GF-D8 (cell line): ENCODE measurements around the gene USP3.
"Not testable (repeated sequence)": the region's sequence is repeated elsewhere in the genome, so short reads cannot be mapped to it uniquely, and the experiment has no call there.

Source experiments
- DNase-seq: peaks from one replicate; lab custom pipeline; 2025; lab: John Stamatoyannopoulos, UW

Gene USP3

GRCh38 chr15:63513728-63514127, 9.3 kb downstream of the USP3 start:
- DNase-seq: no peak

GRCh38 chr15:63514531-63514943, 10.1 kb downstream of the USP3 start:
- peak; percentile 58 for DNase-seq

- no peak for DNase-seq
Measured at GRCh38 chr15:63517202-63517601, 12.8 kb downstream of the USP3 start.

- DNase-seq: no peak
Measured at GRCh38 chr15:63517628-63518027, 13.2 kb downstream of the USP3 start.

GRCh38 chr15:63519041-63519440, 14.6 kb downstream of the USP3 start:
- DNase-seq: no peak

- DNase-seq: no peak
Measured at GRCh38 chr15:63519548-63520178, 15.3 kb downstream of the USP3 start.

- not testable (repeated sequence) for DNase-seq
Measured at GRCh38 chr15:63520462-63520861, 16.1 kb downstream of the USP3 start.

- no peak for DNase-seq
Measured at GRCh38 chr15:63522225-63522578, 17.8 kb downstream of the USP3 start.

GRCh38 chr15:63523306-63523990, 19.1 kb downstream of the USP3 start:
- DNase-seq: no peak

GRCh38 chr15:63524316-63525015, 20.1 kb downstream of the USP3 start:
- no peak for DNase-seq

GRCh38 chr15:63526401-63526800, 22.0 kb downstream of the USP3 start:
- DNase-seq: no peak

GRCh38 chr15:63528138-63528659, 23.8 kb downstream of the USP3 start:
- DNase-seq: no peak

GRCh38 chr15:63530235-63530634, 25.8 kb downstream of the USP3 start:
- DNase-seq: no peak

GRCh38 chr15:63530752-63531299, 26.4 kb downstream of the USP3 start:
- no peak for DNase-seq

GRCh38 chr15:63531586-63531985, 27.2 kb downstream of the USP3 start:
- no peak for DNase-seq

GRCh38 chr15:63532307-63532744, 27.9 kb downstream of the USP3 start:
- DNase-seq: no peak

- DNase-seq: not testable (repeated sequence)
Measured at GRCh38 chr15:63534888-63535287, 30.5 kb downstream of the USP3 start.

- no peak for DNase-seq
Measured at GRCh38 chr15:63535689-63536088, 31.3 kb downstream of the USP3 start.

GRCh38 chr15:63538876-63539275, 34.5 kb downstream of the USP3 start:
- no peak for DNase-seq

- DNase-seq: no peak
Measured at GRCh38 chr15:63539521-63539920, 35.1 kb downstream of the USP3 start.

GRCh38 chr15:63539998-63540397, 35.6 kb downstream of the USP3 start:
- no peak for DNase-seq

- no peak for DNase-seq
Measured at GRCh38 chr15:63540449-63540848, 36.1 kb downstream of the USP3 start.
